PFSK-1 (cell line): Measurements from ENCODE around the gene ZNF385D.

Experiments
- TAF1 ChIP-seq: IDR thresholded peaks from 2 replicates; pipeline ENCODE4 v1.6.1; 2012; ENCODE audit warnings: low read length, control low read depth, borderline replicate concordance; ENCODE audit not compliant: insufficient read depth
- TF ChIP-seq, protein P1 (sequence below), 2 experiments: IDR thresholded peaks; 2 replicates each; pipeline versions ENCODE4 v1.6.1 to v1.8.0; 2011 to 2012; ENCODE audit warnings: low read depth in 2 of 2, low read length in 2 of 2, control low read depth in 1 of 2, inconsistent platforms in 1 of 2, mild to moderate bottlenecking in 1 of 2, moderate library complexity in 1 of 2; ENCODE audit not compliant: insufficient read depth in 1 of 2

DNA sequence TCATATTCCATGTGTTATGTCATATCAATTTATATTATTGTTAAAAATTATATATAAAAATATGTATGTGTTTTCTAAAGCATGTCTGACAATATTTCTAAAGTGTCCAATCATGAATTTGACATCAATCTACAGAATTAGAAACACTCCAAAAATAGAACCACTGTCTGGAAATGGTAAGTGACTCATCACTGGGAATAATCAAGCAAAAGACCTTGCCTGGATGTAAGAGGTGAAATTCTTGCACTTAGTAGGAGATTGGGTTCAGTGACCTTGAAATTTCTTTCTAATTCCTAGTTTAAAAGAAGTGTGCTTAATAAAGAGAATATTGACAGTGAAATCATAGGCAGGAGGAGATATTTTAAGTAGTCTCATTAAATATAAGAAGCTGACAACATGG is 188.8 kb downstream of the ZNF385D start:
- TF ChIP-seq, protein P1, sequence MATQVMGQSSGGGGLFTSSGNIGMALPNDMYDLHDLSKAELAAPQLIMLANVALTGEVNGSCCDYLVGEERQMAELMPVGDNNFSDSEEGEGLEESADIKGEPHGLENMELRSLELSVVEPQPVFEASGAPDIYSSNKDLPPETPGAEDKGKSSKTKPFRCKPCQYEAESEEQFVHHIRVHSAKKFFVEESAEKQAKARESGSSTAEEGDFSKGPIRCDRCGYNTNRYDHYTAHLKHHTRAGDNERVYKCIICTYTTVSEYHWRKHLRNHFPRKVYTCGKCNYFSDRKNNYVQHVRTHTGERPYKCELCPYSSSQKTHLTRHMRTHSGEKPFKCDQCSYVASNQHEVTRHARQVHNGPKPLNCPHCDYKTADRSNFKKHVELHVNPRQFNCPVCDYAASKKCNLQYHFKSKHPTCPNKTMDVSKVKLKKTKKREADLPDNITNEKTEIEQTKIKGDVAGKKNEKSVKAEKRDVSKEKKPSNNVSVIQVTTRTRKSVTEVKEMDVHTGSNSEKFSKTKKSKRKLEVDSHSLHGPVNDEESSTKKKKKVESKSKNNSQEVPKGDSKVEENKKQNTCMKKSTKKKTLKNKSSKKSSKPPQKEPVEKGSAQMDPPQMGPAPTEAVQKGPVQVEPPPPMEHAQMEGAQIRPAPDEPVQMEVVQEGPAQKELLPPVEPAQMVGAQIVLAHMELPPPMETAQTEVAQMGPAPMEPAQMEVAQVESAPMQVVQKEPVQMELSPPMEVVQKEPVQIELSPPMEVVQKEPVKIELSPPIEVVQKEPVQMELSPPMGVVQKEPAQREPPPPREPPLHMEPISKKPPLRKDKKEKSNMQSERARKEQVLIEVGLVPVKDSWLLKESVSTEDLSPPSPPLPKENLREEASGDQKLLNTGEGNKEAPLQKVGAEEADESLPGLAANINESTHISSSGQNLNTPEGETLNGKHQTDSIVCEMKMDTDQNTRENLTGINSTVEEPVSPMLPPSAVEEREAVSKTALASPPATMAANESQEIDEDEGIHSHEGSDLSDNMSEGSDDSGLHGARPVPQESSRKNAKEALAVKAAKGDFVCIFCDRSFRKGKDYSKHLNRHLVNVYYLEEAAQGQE (IDR thresholded peaks at IDR 0.05; ENCODE audit: insufficient read depth in 1 of 2, low read depth in 2 of 2, low read length in 2 of 2): no peak
- TF ChIP-seq TAF1: no peak
